Measurements from ENCODE around the gene SLC34A3. TPM values are rescaled to one million over a fixed set of nuclear protein-coding genes. Genes with fewer than 3 reads are reported as not detected.

SLC34A3 gene
- total RNA-seq, 3 donors from 2014 or later: not detected

DNA sequence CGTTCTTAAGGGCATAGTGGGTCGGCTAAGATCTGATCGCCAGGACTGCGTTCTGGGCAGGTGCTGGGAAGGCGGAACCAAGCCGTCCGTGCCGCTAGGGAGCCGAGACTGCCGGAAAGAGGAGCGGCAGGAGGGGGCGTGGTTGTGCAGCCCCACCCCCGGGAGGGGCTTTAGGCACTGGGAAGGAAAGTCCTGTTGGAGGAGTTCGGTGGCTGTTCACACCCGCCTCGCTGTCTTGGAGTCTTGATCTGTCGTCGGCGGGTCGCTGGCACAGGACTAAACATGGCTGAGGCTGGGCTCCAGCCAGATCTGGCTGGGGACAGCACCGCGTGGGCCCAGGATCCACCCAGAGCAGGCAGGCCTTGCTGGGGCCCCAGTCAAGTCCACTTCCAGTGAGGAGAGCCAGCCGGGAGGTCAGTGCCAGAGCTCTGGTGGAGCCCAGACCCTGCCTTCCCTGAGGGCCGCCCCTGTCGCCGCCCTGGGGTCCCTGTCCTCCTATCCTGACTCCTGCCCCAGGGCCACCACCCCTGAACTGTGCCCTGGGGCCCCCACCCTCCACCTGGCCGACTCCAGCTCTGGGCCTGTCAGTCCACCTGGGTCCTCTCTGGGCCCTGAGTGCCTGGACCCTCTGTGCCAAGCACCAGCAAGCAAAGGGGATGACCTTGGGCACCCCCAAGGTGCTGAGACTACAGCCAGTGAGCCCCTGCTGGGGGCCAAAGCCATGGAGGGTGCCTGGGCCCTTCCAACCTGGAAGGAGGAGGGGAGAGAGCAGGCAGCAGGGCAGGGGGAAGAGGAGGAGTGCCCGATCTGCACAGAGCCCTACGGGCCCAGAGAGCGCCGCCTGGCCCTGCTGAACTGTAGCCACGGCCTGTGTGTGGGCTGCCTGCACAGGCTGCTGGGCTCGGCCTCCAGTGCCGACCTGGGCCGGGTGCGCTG lies 13.2 kb upstream of the SLC34A3 start:
- H3K4me1 ChIP-seq (ENCODE audit: low read depth): peaks cover 19% of the 10 kb centered on the region
- TF ChIP-seq, protein P1, sequence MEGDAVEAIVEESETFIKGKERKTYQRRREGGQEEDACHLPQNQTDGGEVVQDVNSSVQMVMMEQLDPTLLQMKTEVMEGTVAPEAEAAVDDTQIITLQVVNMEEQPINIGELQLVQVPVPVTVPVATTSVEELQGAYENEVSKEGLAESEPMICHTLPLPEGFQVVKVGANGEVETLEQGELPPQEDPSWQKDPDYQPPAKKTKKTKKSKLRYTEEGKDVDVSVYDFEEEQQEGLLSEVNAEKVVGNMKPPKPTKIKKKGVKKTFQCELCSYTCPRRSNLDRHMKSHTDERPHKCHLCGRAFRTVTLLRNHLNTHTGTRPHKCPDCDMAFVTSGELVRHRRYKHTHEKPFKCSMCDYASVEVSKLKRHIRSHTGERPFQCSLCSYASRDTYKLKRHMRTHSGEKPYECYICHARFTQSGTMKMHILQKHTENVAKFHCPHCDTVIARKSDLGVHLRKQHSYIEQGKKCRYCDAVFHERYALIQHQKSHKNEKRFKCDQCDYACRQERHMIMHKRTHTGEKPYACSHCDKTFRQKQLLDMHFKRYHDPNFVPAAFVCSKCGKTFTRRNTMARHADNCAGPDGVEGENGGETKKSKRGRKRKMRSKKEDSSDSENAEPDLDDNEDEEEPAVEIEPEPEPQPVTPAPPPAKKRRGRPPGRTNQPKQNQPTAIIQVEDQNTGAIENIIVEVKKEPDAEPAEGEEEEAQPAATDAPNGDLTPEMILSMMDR (IDR thresholded peaks at IDR 0.05): no peak
- peak overlapping the region; percentile 5 for H3K4me3 ChIP-seq
- H3K36me3 ChIP-seq (ENCODE audit: low read depth): no peaks in the 10 kb centered on the region
- intact Hi-C loops (cut with DNase I, micrococcal nuclease): no loop called here
- no peaks in the 10 kb centered on the region for H3K9me3 ChIP-seq
- peak; percentile 87 for ATAC-seq
- DNase-seq: peak; percentile 92 to 95 (median 93)

DNA sequence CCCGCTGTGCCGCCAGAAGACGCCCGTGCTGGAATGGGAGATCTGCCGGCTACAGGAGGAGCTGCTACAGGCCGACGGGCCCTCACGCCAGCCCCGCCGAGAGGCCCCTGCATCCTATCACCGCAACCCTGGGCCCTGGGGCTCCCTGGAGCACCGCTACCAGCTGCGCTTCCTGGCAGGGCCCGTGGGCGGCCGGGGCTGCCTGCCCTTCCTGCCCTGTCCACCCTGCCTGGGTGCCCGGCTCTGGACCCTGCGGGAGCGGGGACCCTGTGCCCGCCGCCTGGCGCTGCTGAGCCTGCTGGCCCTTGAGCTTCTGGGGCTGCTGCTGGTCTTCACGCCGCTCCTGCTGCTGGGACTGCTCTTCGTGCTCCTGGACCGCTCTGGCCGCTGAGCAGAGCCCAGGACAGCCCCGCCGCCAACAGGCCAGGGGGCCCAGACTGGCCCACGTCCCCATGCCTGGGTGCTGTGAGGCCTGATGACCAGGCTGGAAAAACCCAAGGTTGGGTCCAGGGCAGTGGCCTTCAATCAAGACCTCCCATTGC lies 12.4 kb upstream of the SLC34A3 start:
- no peaks in the 10 kb centered on the region for H3K36me3 ChIP-seq (ENCODE audit: low read depth)
- no peak for ATAC-seq
- intact Hi-C loops (cut with DNase I, micrococcal nuclease): no loop called here
- H3K4me1 ChIP-seq (ENCODE audit: low read depth): peaks cover 24% of the 10 kb centered on the region
- no peak overlapping the region for H3K4me3 ChIP-seq
- TF ChIP-seq, protein P1 (IDR thresholded peaks at IDR 0.05): no peak
- no peaks in the 10 kb centered on the region for H3K9me3 ChIP-seq
- no peak for DNase-seq

DNA sequence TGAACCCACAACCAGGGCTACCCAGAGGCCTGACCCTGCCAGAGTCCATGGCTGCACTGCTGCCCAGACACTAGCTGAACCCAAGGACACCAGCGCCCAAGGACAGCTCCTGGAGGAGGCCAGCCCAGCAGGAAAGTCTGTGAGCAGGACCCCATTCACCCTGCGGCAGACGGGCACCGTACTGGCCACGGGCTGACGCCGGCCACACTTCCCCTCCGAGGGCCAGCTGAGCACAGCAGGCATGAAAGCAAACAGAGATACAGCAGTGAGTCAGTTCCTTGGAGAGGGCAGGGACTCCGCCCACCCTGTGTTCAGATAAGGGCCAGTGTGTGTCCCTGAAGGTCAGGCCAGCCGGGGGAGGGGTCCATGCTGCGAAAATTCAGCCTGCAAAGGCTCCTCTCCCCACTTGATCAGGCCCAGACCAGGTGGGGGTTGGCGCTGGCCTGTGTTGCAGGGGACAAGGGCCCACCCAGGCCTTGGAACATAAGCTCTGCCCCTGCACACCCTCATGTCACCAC lies 11.9 kb upstream of the SLC34A3 start:
- Histone ChIP-seq H3K4me1 (ENCODE audit: low read depth) (peaks cover 24% of the 10 kb centered on the region), H3K9me3 (no peaks in the 10 kb centered on the region), H3K36me3 (ENCODE audit: low read depth) (no peaks in the 10 kb centered on the region), H3K4me3 (no peak overlapping the region)
- TF ChIP-seq, protein P1 (IDR thresholded peaks at IDR 0.05): no peak
- intact Hi-C loops (cut with DNase I, micrococcal nuclease): no loop called here
- ATAC-seq: peak; percentile 50
- peak in 1 of 3 donors; percentile 69 for DNase-seq

DNA sequence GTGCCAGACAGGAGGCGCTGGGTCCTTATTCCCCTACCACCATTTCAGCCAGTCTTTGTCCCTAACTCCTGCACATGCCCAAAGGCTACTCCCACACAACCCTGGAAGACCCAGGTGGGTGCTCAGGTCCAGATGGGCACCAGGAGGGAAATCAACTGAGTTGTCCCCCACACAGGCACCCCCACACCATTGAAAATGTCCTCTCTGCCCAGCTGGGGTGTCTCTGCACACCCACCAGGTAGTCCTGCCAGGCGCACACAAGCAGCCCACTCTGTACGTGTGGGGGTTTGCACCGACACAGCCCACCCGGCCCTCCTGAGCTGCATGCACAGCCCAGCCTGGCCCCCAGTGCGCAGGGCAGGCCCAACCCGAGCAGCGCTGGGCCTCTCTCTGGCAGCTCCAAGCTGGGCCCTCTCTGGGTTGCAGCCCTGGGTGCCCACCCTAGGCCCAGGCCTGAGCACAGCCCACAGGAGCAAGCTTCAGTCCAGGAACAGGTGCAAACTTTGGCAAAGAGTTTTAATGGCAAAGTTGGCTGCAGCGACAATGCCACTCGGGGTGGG lies 10.9 kb upstream of the SLC34A3 start:
- Histone ChIP-seq H3K36me3 (ENCODE audit: low read depth) (no peaks in the 10 kb centered on the region), H3K4me1 (ENCODE audit: low read depth) (peaks cover 29% of the 10 kb centered on the region), H3K4me3 (no peak overlapping the region), H3K9me3 (no peaks in the 10 kb centered on the region)
- TF ChIP-seq, protein P1 (IDR thresholded peaks at IDR 0.05): no peak
- ATAC-seq (no peak), DNase-seq (no peak)
- intact Hi-C loops (cut with DNase I, micrococcal nuclease): no loop called here

DNA sequence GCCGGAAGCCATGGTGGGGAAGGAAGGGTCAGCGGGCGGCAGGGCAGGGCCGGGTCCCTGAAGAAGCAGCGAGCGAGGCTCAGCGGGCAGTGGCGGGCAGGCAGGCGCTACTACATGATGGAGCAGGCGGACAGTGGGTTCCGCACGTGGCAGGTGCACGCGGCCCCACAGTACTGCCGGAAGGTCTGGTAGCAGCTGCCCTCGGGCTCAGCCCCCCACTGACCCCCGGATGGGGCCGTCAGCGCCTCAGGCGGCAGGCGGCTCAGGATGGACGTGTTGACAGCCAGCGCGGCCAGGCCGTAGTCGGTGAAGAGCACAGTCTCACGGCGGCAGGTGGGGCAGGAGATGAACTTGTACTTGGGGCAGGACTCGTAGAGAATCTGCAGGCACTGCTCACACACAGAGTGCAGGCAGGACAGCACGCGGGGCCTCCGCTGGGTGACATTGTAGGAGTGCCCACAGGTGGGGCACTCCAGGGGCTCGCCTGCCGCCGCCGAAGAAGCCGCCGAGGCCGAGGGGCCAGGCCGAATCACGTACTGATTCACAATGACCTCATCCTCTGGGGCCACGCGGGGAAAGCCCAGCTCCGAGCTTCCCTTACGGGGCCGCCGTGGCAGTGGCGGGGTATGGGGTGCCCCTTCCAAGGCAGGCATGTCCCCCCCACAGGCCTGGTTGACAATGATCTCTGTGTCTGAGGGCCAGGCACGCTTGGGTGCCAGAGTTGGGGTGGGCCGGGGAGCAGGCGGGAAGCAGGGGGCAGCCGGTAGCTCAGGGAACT lies 10.2 kb upstream of the SLC34A3 start:
- Histone ChIP-seq H3K9me3 (no peaks in the 10 kb centered on the region), H3K36me3 (ENCODE audit: low read depth) (no peaks in the 10 kb centered on the region), H3K4me1 (ENCODE audit: low read depth) (peaks cover 29% of the 10 kb centered on the region), H3K4me3 (no peak overlapping the region)
- ATAC-seq: no peak
- DNase-seq: no peak
- TF ChIP-seq, protein P1 (IDR thresholded peaks at IDR 0.05): no peak
- intact Hi-C loops (cut with DNase I, micrococcal nuclease): no loop called here
